ENCODE measurements around the gene ASPSCR1.

DNA sequence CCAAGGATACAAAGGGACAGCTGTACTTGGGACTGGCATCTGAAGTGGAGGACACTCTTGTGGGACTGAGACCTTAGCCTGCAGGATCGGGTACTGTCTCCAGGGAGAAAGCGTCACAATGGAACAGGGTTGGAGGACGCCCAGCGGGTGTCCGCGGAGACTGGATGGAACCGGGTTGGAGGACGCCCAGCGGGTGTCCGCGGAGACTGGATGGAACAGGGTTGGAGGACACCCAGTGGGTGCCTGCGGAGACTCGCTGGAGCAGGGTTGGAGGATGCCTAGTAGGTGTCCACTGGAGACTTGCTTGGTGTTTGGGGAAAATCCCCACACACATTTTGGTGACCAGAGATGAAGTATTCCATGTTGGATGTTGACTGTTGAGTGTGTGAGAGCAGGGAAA is 30.2 kb upstream of the ASPSCR1 start, which contains the start of gene MYADML2:
- TF ChIP-seq, protein P1, sequence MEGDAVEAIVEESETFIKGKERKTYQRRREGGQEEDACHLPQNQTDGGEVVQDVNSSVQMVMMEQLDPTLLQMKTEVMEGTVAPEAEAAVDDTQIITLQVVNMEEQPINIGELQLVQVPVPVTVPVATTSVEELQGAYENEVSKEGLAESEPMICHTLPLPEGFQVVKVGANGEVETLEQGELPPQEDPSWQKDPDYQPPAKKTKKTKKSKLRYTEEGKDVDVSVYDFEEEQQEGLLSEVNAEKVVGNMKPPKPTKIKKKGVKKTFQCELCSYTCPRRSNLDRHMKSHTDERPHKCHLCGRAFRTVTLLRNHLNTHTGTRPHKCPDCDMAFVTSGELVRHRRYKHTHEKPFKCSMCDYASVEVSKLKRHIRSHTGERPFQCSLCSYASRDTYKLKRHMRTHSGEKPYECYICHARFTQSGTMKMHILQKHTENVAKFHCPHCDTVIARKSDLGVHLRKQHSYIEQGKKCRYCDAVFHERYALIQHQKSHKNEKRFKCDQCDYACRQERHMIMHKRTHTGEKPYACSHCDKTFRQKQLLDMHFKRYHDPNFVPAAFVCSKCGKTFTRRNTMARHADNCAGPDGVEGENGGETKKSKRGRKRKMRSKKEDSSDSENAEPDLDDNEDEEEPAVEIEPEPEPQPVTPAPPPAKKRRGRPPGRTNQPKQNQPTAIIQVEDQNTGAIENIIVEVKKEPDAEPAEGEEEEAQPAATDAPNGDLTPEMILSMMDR (IDR thresholded peaks at IDR 0.05 in 4 of 5, conservative IDR thresholded peaks at IDR 0.05 in 1 of 5) = no peak
- no peak for TF ChIP-seq POLR2A (IDR thresholded peaks at IDR 0.05)
